Measurements from ENCODE around the gene VPS26C.

VPS26C gene

DNA sequence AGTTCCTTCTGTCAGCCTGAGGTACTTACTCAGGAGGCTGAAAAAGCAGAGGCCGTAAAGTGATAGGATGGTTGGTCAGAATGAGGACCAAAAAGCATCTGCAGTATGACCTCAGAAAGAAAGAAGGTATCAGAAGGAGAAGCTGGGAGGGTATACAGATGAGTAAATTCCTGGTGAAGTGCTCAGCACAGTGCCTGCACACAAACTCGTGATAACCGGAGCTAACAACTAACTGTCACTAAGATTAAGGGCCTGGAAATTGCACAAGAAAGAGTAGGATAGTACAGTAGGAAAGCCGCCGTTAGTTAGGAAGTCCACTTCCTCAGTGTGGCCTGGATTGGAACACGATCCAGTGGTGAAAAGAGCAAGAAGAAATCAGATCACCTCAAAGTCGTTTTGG is 62.6 kb downstream of the VPS26C start:
- no peak overlapping the region for H3K4me3 ChIP-seq (ENCODE audit: low read depth, low read length)
- TF ChIP-seq, protein P1, sequence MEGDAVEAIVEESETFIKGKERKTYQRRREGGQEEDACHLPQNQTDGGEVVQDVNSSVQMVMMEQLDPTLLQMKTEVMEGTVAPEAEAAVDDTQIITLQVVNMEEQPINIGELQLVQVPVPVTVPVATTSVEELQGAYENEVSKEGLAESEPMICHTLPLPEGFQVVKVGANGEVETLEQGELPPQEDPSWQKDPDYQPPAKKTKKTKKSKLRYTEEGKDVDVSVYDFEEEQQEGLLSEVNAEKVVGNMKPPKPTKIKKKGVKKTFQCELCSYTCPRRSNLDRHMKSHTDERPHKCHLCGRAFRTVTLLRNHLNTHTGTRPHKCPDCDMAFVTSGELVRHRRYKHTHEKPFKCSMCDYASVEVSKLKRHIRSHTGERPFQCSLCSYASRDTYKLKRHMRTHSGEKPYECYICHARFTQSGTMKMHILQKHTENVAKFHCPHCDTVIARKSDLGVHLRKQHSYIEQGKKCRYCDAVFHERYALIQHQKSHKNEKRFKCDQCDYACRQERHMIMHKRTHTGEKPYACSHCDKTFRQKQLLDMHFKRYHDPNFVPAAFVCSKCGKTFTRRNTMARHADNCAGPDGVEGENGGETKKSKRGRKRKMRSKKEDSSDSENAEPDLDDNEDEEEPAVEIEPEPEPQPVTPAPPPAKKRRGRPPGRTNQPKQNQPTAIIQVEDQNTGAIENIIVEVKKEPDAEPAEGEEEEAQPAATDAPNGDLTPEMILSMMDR (IDR thresholded peaks at IDR 0.05; ENCODE audit: low read depth, low read length), result no peak
- H3K36me3 ChIP-seq, result peaks cover 46% of the 10 kb centered on the region
- H3K27me3 ChIP-seq (ENCODE audit: insufficient read depth, low read depth, severe bottlenecking), result no peaks in the 10 kb centered on the region
- no peak overlapping the region for H3K27ac ChIP-seq
- H3K9me3 ChIP-seq (ENCODE audit: severe bottlenecking), result no peaks in the 10 kb centered on the region
- no peak for DNase-seq

DNA sequence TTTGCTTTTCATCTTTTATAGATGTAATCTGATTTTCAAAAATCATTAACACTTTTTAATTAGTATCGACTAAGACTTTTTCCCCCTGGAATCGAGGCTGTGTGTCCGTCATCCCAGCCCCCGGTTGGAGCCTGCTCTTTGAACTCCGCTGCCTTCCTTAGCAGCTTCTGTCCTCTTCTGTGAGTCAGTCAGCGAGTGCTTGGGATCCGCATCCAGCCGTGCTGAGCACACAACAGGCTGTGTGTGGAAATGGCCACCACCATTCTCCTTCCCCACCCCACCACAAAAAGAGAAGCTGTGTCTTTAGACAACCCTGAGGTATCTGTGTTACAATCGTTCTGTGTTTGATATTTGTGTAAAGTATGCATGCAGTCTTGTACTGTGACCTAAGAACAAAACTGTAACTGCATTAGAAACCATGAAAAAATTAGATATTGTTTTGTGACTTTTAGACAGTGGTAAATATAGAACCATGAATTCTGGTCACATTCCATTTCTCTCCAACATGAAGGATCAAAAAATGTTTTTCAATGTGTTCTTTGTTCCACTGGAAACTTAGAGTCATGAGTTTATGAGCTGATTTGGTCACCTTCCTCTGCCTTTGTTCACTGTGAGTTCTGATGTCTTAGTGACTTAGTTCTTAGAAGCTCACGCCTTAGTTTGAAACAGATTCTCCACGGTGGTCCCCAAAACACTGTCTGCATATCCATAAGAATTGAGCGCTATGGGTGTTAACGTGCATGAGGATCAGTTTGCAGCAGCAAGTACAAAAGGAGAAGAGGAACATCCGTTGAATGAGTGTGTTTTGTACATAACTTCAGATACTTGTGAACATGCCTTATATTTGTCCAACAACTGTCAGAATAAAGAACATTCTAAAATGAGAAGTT is 64.7 kb downstream of the VPS26C start:
- no peak overlapping the region for H3K27ac ChIP-seq
- H3K36me3 ChIP-seq, result peaks cover 67% of the 10 kb centered on the region
- TF ChIP-seq, protein P1 (IDR thresholded peaks at IDR 0.05; ENCODE audit: low read depth, low read length), result no peak
- DNase-seq, result no peak
- no peak overlapping the region for H3K4me3 ChIP-seq (ENCODE audit: low read depth, low read length)
- H3K9me3 ChIP-seq (ENCODE audit: severe bottlenecking), result no peaks in the 10 kb centered on the region
- H3K27me3 ChIP-seq (ENCODE audit: insufficient read depth, low read depth, severe bottlenecking), result no peaks in the 10 kb centered on the region

DNA sequence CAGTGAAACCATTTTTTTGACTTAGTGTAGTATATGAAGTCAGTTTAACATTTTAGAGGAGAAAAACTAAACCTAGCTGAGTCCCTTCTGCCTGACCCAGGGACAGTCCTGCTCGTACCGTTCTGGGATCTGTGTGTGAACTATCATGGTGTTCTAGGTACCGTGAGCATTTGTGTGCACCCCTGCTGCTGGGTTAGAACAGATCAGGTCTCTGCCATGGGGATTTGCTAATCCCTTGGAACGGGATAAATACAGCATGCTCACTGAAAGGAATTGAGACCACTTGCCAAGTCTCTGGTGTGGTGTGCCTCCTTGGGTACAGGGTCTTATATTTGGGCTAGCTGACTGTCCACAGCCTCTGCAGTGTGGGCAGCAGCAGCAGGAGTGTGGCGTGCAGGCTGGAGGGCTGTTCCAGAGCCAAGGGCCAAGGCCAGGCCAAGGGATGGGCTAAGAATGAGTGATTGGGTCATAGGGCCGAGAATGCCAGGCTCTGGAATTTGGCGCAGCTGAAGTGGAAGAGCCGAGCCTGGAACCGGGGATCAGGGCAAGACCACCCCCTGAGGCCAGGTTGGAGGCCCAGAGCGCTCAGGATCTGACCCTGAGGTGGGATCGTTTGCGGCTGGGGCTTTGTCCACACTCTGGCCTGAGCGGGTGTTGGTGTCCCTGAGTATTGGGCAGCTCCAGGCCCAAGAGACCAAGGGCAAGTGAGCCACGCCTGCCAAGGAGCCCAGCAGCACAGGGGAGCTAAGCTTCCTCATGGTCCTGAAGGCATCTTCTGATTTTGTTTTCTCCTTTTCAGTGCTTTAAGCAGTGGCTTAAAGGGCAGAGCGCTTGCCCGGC is 66.3 kb downstream of the VPS26C start:
- DNase-seq, result no peak
- H3K36me3 ChIP-seq, result peaks cover 83% of the 10 kb centered on the region
- no peaks in the 10 kb centered on the region for H3K9me3 ChIP-seq (ENCODE audit: severe bottlenecking)
- H3K4me3 ChIP-seq (ENCODE audit: low read depth, low read length), result no peak overlapping the region
- TF ChIP-seq, protein P1 (IDR thresholded peaks at IDR 0.05; ENCODE audit: low read depth, low read length), result no peak
- no peaks in the 10 kb centered on the region for H3K27me3 ChIP-seq (ENCODE audit: insufficient read depth, low read depth, severe bottlenecking)
- no peak overlapping the region for H3K27ac ChIP-seq

DNA sequence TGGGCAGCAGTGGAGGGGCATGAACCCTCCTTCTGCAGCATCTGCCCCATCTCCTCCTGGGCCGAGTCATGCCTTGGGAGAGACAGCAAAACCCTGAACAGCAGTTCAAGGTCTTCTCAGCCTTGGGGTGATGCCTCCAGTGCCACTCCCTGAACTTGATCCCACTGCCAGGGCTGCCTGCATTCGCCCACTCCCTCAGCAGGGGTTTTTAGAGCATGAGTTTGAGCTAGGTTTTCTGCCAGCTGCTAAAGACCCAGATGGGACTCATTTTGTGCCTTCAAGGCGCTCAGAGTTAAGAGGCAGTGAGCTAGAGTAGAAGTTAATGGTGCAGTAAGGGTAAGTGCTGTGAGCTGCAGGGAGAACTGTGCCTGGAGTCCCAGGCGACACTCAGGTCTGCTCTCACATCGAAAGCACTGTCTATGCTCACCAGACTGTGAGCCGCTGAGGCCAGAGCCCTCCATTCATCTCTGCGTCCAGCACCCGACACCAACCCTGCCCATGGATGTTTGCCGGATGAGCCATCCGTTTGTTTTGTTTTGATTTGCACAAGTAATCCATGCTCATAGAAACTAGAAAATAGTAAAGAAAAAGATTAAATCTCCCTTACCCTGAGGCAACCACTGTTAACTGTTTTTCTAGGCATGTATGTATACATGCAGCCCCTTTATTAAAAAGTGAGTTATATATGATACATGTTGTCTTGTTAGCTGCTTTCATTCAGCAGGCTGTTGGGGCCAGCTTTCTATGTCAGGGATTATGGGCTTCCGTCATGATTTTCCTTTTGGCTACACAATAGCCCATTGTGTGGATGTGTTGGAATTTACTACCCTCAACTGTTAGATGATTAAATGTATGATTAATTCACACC is 67.8 kb downstream of the VPS26C start:
- DNase-seq, result no peak
- H3K27me3 ChIP-seq (ENCODE audit: insufficient read depth, low read depth, severe bottlenecking), result no peaks in the 10 kb centered on the region
- H3K4me3 ChIP-seq (ENCODE audit: low read depth, low read length), result no peak overlapping the region
- H3K27ac ChIP-seq, result no peak overlapping the region
- peaks cover 98% of the 10 kb centered on the region for H3K36me3 ChIP-seq
- no peaks in the 10 kb centered on the region for H3K9me3 ChIP-seq (ENCODE audit: severe bottlenecking)
- TF ChIP-seq, protein P1 (IDR thresholded peaks at IDR 0.05; ENCODE audit: low read depth, low read length), result no peak

DNA sequence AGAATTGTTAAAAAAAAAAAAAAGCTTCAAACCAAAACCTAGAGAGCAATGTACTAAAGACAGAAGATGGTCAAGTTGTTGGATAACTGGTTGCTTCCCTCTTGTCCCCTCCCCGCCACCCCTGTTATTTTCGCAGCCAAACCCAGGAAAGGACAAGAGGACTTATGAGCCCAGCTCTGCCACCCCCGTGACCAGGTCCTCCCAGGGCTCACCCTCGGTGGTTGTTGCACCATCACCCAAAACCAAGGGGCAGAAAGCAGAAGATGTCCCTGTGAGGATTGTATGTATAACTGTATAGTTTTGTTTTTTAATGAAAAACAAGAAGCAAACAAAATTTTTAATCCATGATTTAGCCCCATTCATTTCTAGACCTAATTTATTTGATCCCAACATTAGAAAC is 69.4 kb downstream of the VPS26C start:
- peaks cover 100% of the 10 kb centered on the region for H3K36me3 ChIP-seq
- no peaks in the 10 kb centered on the region for H3K9me3 ChIP-seq (ENCODE audit: severe bottlenecking)
- H3K4me3 ChIP-seq (ENCODE audit: low read depth, low read length), result no peak overlapping the region
- H3K27me3 ChIP-seq (ENCODE audit: insufficient read depth, low read depth, severe bottlenecking), result no peaks in the 10 kb centered on the region
- DNase-seq, result no peak
- H3K27ac ChIP-seq, result no peak overlapping the region
- TF ChIP-seq, protein P1 (IDR thresholded peaks at IDR 0.05; ENCODE audit: low read depth, low read length), result no peak
